Choroid plexus epithelial cell (primary cell): ENCODE results near the gene TKTL2.

Source experiments
- DNase-seq: peaks from one replicate; pipeline ENCODE4 v3.0.0-alpha.2; 2010; ENCODE audit warnings: low read depth
- H3K4me3 ChIP-seq: 2 replicates; pipeline ENCODE4 v1.5.1; 2011; ENCODE audit warnings: low read depth, mild to moderate bottlenecking, control low read depth, low read length, moderate library complexity
- CTCF ChIP-seq: conservative IDR thresholded peaks from 2 replicates; pipeline ENCODE4 v1.5.1; 2011; ENCODE audit warnings: low read depth, mild to moderate bottlenecking, control low read depth, inconsistent platforms, low read length, moderate library complexity

The TKTL2 gene

GRCh38 chr4:163473576-163473975 lies at the start of gene TKTL2:
TSS of gene TKTL2 (minus strand) at chr4:163473754. CDS start at chr4:163473734, 20 bp downstream.
- H3K4me3 ChIP-seq: no peak within 1 kb of the TSS
- no peak for TF ChIP-seq CTCF
- DNase-seq: no peak

GRCh38 chr4:163515198-163515597 lies 41.6 kb upstream of the TKTL2 start:
- no peak for DNase-seq
- no peak for TF ChIP-seq CTCF

GRCh38 chr4:163505374-163505773 lies 31.8 kb upstream of the TKTL2 start:
- no peak overlapping the region for H3K4me3 ChIP-seq
- peak; percentile 75 for DNase-seq
- no peak for TF ChIP-seq CTCF

More at GRCh38 chr4:163515198-163515597, 41.6 kb upstream of the TKTL2 start:
- no peak overlapping the region for H3K4me3 ChIP-seq

- no peak for DNase-seq
- H3K4me3 ChIP-seq: no peak overlapping the region
- TF ChIP-seq CTCF: no peak
Measured at GRCh38 chr4:163500586-163500985, 27.0 kb upstream of the TKTL2 start.

- no peak for TF ChIP-seq CTCF
- DNase-seq: no peak
- H3K4me3 ChIP-seq: peak overlapping the region; percentile 92
Measured at GRCh38 chr4:163495900-163496299, 22.3 kb upstream of the TKTL2 start.

- H3K4me3 ChIP-seq: peak within 1 kb of the TSS; percentile 92
- no peak for TF ChIP-seq CTCF
- DNase-seq: peak; percentile 98
Measured at GRCh38 chr4:163494360-163495241, 21.0 kb upstream of the TKTL2 start, which contains the start of gene TMA16. TSS of gene TMA16 (plus strand) at chr4:163494690. CDS start at chr4:163494802, 112 bp downstream.
